Neural crest cell (in vitro differentiated cells): ENCODE data around the gene KIF14. TPM values are rescaled to one million over a fixed set of nuclear protein-coding genes. Genes with fewer than 3 reads are reported as not detected.

Experiments
- DNase-seq: peaks from one replicate; pipeline ENCODE4 v3.0.0; 2021; ENCODE audit warnings: low read depth, mixed read lengths, low spot score
- H3K27ac Mint-ChIP-seq: one replicate; pipeline ENCODE4 v1.8.0; 2021; ENCODE audit warnings: mild to moderate bottlenecking, mixed read lengths; ENCODE audit not compliant: unreplicated experiment
- H3K27me3 Mint-ChIP-seq: 2 replicates; pipeline ENCODE4 v1.8.0; 2021; ENCODE audit warnings: low read depth, mild to moderate bottlenecking, mixed read lengths
- H3K36me3 Mint-ChIP-seq: 2 replicates; pipeline ENCODE4 v1.8.0; 2021; ENCODE audit warnings: low read depth, mild to moderate bottlenecking, mixed read lengths
- H3K4me1 Mint-ChIP-seq: 2 replicates; pipeline ENCODE4 v1.8.0; 2021; ENCODE audit warnings: mixed read lengths
- H3K4me3 Mint-ChIP-seq: one replicate; pipeline ENCODE4 v1.8.0; 2021; ENCODE audit warnings: mild to moderate bottlenecking, mixed read lengths
- H3K9me3 Mint-ChIP-seq: 2 replicates; pipeline ENCODE4 v1.8.0; 2021; ENCODE audit warnings: mixed read lengths
- total RNA-seq: library from RNA; stranded (reverse); gene quantifications from 2 replicates; pipeline ENCODE4 v1.2.1, GENCODE V29; 2021
- TF ChIP-seq, protein P1 (sequence below): fragments of 200-600 bp; sonication (generic); conservative IDR thresholded peaks from 2 replicates; pipeline ENCODE4 v1.5.0; 2021; ENCODE audit warnings: antibody characterized with exemption, mild to moderate bottlenecking

KIF14 gene
- total RNA-seq, 1 donor from 2014 or later, result 22.0 TPM

DNA sequence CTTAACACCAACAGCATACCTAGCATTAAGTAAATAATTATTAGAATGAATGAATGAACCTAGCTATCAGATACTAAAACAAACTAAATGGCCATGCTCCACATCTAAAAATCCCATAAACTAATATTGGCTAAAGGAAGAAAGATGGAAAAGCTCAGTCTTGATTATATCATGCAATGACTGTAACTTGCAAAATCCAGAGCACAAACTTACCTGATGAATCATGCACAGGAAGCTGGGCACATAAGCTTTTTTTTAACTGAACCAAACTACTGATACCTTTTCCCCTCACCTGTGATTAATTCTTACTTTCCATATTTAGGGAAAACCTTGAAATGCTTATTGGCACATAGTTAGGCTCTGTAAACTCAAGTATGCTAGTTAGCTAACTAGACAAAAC lies 70.2 kb downstream of the KIF14 start:
- Mint-ChIP-seq H3K9me3 (no peaks in the 10 kb centered on the region), H3K27me3 (no peaks in the 10 kb centered on the region), H3K4me3 (no peak overlapping the region), H3K36me3 (peaks cover 4% of the 10 kb centered on the region), H3K27ac (no peak overlapping the region), H3K4me1 (no peaks in the 10 kb centered on the region)
- DNase-seq, result no peak
- TF ChIP-seq, protein P1, sequence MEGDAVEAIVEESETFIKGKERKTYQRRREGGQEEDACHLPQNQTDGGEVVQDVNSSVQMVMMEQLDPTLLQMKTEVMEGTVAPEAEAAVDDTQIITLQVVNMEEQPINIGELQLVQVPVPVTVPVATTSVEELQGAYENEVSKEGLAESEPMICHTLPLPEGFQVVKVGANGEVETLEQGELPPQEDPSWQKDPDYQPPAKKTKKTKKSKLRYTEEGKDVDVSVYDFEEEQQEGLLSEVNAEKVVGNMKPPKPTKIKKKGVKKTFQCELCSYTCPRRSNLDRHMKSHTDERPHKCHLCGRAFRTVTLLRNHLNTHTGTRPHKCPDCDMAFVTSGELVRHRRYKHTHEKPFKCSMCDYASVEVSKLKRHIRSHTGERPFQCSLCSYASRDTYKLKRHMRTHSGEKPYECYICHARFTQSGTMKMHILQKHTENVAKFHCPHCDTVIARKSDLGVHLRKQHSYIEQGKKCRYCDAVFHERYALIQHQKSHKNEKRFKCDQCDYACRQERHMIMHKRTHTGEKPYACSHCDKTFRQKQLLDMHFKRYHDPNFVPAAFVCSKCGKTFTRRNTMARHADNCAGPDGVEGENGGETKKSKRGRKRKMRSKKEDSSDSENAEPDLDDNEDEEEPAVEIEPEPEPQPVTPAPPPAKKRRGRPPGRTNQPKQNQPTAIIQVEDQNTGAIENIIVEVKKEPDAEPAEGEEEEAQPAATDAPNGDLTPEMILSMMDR, result no peak

- Mint-ChIP-seq H3K4me1 (no peaks in the 10 kb centered on the region), H3K4me3 (no peak overlapping the region), H3K27ac (no peak overlapping the region), H3K9me3 (no peaks in the 10 kb centered on the region), H3K36me3 (no peaks in the 10 kb centered on the region), H3K27me3 (no peaks in the 10 kb centered on the region)
- TF ChIP-seq, protein P1, result no peak
- no peak for DNase-seq
These were observed 73.2 kb downstream of the KIF14 start for GRCh38 chr1:200547386-200547785.

DNA sequence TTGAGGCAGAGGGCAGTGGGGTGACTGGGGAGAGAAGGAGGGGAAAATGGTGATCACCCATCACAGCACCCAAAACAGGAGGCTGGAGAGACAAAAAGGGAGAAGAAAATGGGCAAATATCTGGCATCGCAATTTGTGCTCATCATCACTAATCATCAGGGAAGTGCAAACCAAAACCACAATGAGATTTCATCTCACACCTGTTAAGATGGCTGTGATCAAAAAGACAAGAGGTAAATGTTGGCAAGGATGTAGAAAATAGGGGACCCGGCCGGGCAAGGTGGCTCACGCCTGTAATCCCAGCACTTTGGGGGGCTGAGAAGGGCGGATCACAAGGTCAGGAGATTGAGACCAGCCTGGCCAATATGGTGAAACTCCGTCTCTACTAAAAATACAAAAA lies 74.0 kb downstream of the KIF14 start:
- TF ChIP-seq, protein P1, result no peak
- Mint-ChIP-seq H3K27ac (no peak overlapping the region), H3K36me3 (no peaks in the 10 kb centered on the region), H3K27me3 (no peaks in the 10 kb centered on the region), H3K4me3 (no peak overlapping the region), H3K9me3 (no peaks in the 10 kb centered on the region), H3K4me1 (no peaks in the 10 kb centered on the region)
- DNase-seq, result no peak

DNA sequence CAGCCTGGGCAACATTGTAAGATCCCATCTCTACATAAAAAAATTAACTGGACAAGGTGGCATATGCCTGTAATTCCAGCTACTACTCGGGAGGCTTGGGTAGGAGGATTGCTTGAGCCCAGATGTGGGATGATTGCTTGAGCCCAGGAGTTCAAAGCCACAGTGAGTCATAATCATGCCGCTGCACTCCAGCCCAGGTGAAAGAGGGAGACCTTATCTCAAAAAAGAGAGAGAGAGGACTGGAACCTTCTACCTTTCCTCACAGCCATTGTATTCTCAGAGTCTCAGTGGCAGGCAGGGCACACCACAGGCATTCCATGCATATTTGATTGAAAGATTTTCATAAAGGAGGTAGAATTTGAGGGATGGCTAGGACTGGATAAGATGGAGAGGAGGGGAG lies 78.4 kb downstream of the KIF14 start:
- no peak for DNase-seq
- Mint-ChIP-seq H3K27ac (no peak overlapping the region), H3K4me3 (no peak overlapping the region), H3K27me3 (peaks cover 2% of the 10 kb centered on the region), H3K4me1 (peaks cover 2% of the 10 kb centered on the region), H3K36me3 (no peaks in the 10 kb centered on the region), H3K9me3 (peaks cover 2% of the 10 kb centered on the region)
- TF ChIP-seq, protein P1, result no peak

DNA sequence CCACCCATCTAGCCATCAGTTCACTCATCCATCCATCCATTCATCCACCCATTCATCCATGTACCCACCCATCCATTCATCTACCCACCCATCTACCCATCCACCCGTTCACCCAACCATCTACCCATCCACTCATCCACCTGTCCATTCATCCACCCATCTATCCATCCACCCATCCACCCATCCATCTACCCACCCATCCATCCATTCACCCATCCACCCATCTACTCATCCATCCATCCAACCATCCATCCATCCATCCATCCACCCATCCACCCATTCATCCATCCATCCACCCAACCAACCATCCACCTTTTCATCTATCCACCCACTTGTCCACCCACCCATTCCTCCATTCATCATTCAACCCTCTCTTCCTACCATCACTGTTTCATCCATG lies 80.3 kb downstream of the KIF14 start:
- no peak overlapping the region for H3K27ac Mint-ChIP-seq
- no peak for DNase-seq
- TF ChIP-seq, protein P1, result no peak
- H3K36me3 Mint-ChIP-seq, result no peaks in the 10 kb centered on the region
- peaks cover 2% of the 10 kb centered on the region for H3K9me3 Mint-ChIP-seq
- H3K27me3 Mint-ChIP-seq, result peaks cover 2% of the 10 kb centered on the region
- peaks cover 7% of the 10 kb centered on the region for H3K4me1 Mint-ChIP-seq
- no peak overlapping the region for H3K4me3 Mint-ChIP-seq

DNA sequence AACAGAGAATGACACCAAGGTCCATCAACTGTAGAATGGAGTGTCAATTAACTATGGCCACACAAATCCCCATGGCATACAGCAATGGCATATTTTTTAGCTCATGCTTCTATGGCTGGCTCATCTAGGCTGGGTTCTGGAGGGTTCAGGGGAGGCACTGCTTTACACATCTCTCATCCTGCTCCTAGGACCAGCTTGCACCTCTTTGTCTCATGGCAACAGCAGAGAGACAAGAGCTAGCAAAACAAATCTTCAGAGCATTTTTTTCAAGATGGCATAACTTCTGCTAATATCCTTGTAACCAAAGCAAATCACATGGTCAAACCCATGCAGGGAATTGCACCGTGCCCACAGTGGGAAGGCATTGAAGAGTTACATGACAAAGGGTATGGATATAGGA lies 82.4 kb downstream of the KIF14 start:
- Mint-ChIP-seq H3K36me3 (no peaks in the 10 kb centered on the region), H3K4me3 (no peak overlapping the region)

More for the DNA sequence above, 82.4 kb downstream of the KIF14 start:
- Mint-ChIP-seq H3K27me3 (peaks cover 2% of the 10 kb centered on the region), H3K4me1 (peaks cover 7% of the 10 kb centered on the region), H3K27ac (no peak overlapping the region), H3K9me3 (peaks cover 2% of the 10 kb centered on the region)
- DNase-seq, result no peak
- TF ChIP-seq, protein P1, result no peak
